Measurements from ENCODE around the gene R3HDM2.
A peak's percentile ranks its signal among the peaks of the same experiment; 100 is the strongest.
"Not testable (repeated sequence)": the region's sequence is repeated elsewhere in the genome, so short reads cannot be mapped to it uniquely, and the experiment has no call there.

The R3HDM2 gene

DNA sequence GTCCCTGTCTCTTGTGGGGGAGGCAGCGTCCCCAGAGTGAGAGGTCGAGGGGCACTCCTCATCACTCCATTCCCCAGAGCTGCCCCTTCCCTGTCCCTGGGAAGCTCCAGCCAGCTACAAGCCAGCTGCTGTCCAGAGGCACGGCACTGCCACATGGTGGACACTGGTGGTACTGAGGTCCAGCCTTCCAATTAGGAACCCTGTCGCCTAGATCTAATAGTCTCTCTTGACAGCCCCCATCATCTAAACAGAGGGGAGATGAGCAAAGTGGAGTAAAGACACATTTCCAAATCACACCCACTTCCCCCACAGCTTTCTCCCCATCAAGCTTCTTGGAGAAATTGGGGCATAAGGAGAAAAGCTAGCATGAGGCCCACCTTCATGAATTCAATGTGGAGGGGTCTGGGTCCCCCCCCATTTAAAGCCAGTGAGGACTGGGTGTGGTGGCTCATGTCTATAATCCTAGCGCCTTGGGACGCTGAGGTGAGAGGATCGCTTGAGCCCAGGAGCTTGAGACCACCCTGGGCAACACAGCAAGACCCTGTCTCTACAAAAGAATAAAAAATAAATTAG lies 22.2 kb upstream of the R3HDM2 start:
- H3K27ac Mint-ChIP-seq: no peak overlapping the region
- no peak overlapping the region for H3K4me3 Mint-ChIP-seq

DNA sequence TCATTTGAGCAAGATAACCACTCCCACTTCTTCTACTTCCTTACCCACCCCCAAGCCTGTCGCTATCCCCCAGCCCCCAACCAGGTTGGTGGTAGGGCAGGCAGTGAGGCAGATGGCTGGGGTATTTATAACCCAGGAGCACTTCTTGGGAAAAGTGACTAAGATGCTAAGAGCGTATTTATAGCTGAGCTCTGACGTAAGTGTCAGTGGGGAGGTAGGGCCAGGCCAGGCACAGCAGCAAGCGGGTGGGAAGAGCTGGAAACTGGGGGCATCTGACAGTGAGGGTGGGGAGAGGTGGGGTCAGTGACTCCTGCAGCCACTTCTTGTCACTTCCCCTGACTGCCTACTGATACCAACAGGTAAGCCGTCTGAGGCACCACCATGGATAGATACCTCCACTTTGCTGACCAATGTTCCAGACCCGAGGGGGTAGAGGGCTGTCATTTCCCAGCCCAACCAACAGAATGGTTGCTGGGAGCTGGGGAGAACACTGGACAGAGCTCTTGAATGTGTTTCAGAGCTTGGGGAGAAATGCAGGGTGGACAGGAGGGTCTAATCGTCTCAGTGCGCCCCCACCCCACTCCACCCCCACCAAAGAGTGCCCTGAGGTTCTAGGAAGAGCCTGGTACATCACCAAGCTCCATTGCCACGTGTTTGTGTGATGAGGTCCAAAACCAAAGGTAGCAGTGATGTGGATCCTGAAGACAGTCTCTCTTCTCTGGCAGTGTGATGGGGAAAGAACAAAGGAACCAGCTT lies 21.5 kb upstream of the R3HDM2 start:
- Mint-ChIP-seq H3K27me3 (peaks cover 48% of the 10 kb centered on the region), H3K36me3 (no peaks in the 10 kb centered on the region), H3K9me3 (no peaks in the 10 kb centered on the region), H3K27ac (no peak overlapping the region), H3K4me3 (no peak overlapping the region), H3K4me1 (peaks cover 18% of the 10 kb centered on the region)
- CTCF ChIA-PET: interaction anchor here (0.6 to 7.1 kb wide), 37 partner anchors 8 to 266 kb away, joined by 3 to 90 read pairs (median 4); partner anchors contain the start of genes INHBC, NXPH4 and STAC3
- no peak for DNase-seq

More for the DNA sequence above, 22.2 kb upstream of the R3HDM2 start:
- Mint-ChIP-seq H3K36me3 (no peaks in the 10 kb centered on the region), H3K27me3 (peaks cover 48% of the 10 kb centered on the region), H3K4me1 (peaks cover 18% of the 10 kb centered on the region), H3K9me3 (no peaks in the 10 kb centered on the region)
- CTCF ChIA-PET: interaction anchor here (0.6 to 7.1 kb wide), 35 partner anchors 8 to 267 kb away, joined by 3 to 90 read pairs (median 4); partner anchors contain the start of genes INHBC, NXPH4 and STAC3
- peak; percentile 74 for DNase-seq

DNA sequence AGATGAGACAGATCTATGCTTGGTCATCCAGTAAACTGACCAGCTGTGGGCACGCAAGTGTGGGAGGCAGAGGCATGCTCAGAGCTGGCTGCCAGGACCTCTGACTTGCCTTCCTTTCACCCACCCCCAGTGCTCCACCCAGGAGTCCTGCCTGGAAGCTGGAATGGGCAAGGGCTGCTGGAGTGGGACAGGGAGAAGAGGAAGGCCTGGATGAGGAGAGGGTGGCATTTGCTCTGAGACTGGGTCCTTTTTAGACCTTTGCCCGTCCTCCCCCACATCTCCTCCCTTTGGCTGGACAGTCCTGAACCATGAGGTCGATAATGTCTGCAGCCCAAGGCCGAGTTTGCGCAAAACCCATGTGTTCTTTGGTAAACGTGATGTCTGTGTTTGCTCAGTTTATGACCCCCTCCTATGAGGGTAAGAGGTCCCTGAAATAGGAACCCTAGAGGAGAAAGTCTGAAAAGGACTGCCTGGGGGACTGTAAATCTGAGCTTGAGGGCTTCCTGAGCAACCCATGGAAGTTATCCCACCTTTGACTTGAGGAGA lies 20.5 kb upstream of the R3HDM2 start:
- H3K27ac Mint-ChIP-seq: no peak overlapping the region
- CTCF ChIA-PET: interaction anchor here (1.0 to 7.1 kb wide), 13 partner anchors 10 to 236 kb away, joined by 3 to 90 read pairs (median 11); partner anchors contain the start of genes INHBC, NXPH4 and STAC3
- no peaks in the 10 kb centered on the region for H3K9me3 Mint-ChIP-seq
- H3K4me1 Mint-ChIP-seq: peaks cover 12% of the 10 kb centered on the region
- no peak overlapping the region for H3K4me3 Mint-ChIP-seq
- H3K27me3 Mint-ChIP-seq: peaks cover 39% of the 10 kb centered on the region
- no peaks in the 10 kb centered on the region for H3K36me3 Mint-ChIP-seq
- no peak for DNase-seq

DNA sequence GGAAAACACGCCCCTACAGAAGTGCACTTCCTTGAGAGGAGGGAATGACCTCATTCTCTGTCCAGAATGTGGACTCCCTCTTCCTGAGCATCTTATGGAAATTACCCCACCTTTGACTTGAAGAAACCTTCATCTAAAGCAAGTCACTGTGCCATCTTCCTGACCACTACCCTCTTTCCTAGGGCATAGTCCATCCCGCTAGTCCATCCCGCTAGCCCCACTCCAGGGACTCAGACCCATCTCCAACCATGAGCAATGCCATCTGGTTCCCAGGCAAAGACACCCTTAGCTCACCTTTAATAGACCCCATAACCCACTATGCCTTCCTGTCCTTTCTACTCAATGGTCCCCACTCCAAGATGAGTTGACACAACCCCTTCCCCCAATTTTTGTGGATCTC lies 19.2 kb upstream of the R3HDM2 start:
- Mint-ChIP-seq H3K4me1 (no peaks in the 10 kb centered on the region), H3K36me3 (no peaks in the 10 kb centered on the region), H3K9me3 (no peaks in the 10 kb centered on the region), H3K4me3 (no peak overlapping the region), H3K27ac (no peak overlapping the region), H3K27me3 (peaks cover 27% of the 10 kb centered on the region)
- no peak for DNase-seq
- CTCF ChIA-PET: interaction anchor here (1.2 to 7.1 kb wide), 4 partner anchors 8 to 186 kb away, joined by 3 to 90 read pairs (median 30); partner anchors contain the start of gene INHBC

DNA sequence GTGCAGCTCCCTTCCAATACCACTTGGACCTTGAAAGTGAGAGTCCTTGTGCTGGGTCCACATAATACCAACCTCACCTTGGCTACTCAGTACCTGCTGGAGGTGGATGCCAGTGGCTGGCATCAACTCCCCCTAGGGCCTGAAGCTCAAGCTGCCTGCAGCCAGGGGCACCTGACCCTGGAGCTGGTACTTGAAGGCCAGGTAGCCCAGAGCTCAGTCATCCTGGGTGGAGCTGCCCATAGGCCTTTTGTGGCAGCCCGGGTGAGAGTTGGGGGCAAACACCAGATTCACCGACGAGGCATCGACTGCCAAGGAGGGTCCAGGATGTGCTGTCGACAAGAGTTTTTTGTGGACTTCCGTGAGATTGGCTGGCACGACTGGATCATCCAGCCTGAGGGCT lies 18.5 kb upstream of the R3HDM2 start:
- H3K27ac Mint-ChIP-seq: no peak overlapping the region

DNA sequence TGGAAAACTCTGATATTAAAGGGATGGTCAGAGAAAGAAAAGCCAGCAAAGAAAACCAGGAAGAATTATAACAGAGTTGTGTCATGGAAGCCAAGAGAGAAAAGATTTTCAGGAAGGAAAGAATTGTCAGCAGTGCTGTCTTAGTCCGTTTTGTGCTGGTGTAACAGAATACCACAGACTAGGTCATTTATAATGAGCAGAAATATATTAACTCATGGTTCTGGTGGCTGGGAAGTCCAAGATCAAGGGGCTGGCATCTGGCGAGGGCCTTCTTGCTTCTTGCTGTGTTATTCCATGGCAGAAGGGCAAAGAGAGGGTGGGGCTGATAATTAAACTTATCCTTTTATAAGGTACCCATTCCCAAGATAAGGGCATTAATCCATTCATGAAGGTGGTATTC lies 17.8 kb upstream of the R3HDM2 start:
- Mint-ChIP-seq H3K9me3 (no peaks in the 10 kb centered on the region), H3K27me3 (peaks cover 20% of the 10 kb centered on the region), H3K4me1 (no peaks in the 10 kb centered on the region), H3K4me3 (no peak overlapping the region), H3K27ac (no peak overlapping the region), H3K36me3 (no peaks in the 10 kb centered on the region)
- DNase-seq: no peak
- CTCF ChIA-PET: interaction anchor here (1.2 to 2.5 kb wide), 2 partner anchors 10 to 14 kb away, joined by 3 to 8 read pairs; partner anchors contain the start of genes GLI1 and INHBC

More for the DNA sequence above, 18.5 kb upstream of the R3HDM2 start:
- H3K9me3 Mint-ChIP-seq: no peaks in the 10 kb centered on the region
- H3K27me3 Mint-ChIP-seq: peaks cover 20% of the 10 kb centered on the region
- H3K4me3 Mint-ChIP-seq: no peak overlapping the region
- CTCF ChIA-PET: interaction anchor here (1.2 to 1.3 kb wide), 2 partner anchors 9 to 14 kb away, joined by 3 to 4 read pairs; partner anchors contain the start of gene INHBC
- H3K4me1 Mint-ChIP-seq: no peaks in the 10 kb centered on the region
- H3K36me3 Mint-ChIP-seq: no peaks in the 10 kb centered on the region
- DNase-seq: no peak

DNA sequence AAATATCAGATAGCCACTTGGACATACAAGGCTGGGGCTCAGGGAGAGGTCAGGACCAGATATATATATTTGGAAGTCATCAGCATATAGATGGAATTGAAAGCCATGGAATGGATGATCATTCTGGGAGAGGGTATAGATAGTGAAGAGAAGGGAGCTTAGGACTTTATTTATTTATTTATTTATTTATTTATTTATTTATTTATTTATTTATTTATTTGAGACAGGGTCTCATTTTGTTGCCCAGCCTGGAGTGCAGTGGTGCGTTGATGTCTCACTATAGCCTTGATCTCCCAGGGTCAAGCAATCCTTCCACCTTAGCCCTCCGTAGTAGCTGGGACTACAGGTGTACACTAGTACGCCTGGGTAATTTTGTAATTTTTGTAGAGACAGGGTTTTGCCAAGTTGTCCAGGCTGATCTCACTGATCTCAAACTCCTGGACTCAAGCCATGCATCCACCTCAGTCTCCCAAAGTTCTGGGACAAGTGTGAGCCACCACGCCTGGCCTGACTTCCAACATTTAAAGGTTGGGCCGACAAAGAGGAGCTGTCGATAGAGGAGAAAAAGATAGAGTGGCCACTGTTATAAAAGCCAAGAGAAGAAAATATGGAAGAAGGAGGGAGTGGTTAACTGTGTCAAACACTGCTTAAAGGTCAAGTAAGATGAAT lies 15.6 kb upstream of the R3HDM2 start:
- peaks cover 9% of the 10 kb centered on the region for H3K9me3 Mint-ChIP-seq
- no peak for DNase-seq
- peaks cover 2% of the 10 kb centered on the region for H3K36me3 Mint-ChIP-seq
- no peaks in the 10 kb centered on the region for H3K4me1 Mint-ChIP-seq
- CTCF ChIA-PET: interaction anchor here (2.5 to 3.6 kb wide), 2 partner anchors 9 to 12 kb away, joined by 8 to 17 read pairs; partner anchors contain the start of genes GLI1 and INHBE
- no peak overlapping the region for H3K27ac Mint-ChIP-seq
- peaks cover 8% of the 10 kb centered on the region for H3K27me3 Mint-ChIP-seq
- no peak overlapping the region for H3K4me3 Mint-ChIP-seq

DNA sequence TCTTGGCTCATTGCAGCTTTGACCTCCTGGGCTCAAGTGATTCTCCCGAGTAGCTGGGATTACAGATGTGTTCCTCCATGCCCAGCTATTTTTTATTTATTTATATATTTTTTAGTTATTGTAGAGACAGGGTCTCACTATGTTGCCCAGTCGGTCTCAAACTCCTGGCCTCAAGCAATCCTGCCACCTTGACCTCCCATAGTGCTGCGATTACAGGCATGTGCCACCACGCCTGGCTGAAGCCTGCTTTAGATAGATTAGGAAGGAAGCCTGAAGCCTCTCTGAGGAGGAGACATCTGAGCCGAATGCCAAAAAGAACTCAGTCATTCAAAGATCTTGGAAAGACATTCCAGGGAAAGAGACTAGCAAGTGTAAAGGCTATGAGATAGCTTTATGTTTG lies 13.9 kb upstream of the R3HDM2 start:
- H3K4me1 Mint-ChIP-seq: no peaks in the 10 kb centered on the region
- CTCF ChIA-PET: interaction anchor here (1.1 to 3.6 kb wide), 4 partner anchors 11 to 202 kb away, joined by 4 to 17 read pairs (median 6); partner anchors contain the start of genes GLI1 and INHBE
- peaks cover 4% of the 10 kb centered on the region for H3K36me3 Mint-ChIP-seq
- H3K27me3 Mint-ChIP-seq: peaks cover 14% of the 10 kb centered on the region
- no peak overlapping the region for H3K4me3 Mint-ChIP-seq
- H3K9me3 Mint-ChIP-seq: peaks cover 13% of the 10 kb centered on the region
- DNase-seq: no peak
- H3K27ac Mint-ChIP-seq: no peak overlapping the region

DNA sequence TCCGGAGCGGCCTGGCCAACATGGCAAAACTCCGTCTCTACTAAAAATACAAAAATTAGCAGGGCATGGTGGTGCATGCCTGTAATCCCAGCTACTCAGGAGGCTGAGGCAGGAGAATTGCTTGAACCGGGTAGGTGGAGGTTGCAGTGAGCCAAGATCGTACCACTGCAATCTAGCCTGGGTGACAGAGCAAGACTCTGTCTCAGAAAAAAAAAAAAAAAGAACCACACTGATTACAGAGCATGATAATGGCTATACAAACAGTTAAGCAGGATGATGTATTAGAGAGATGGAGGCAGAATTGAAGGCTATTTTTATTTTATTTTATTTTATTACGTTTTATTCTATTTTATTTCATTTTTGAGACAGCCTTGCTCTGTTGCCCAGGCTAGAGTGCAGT lies 13.5 kb upstream of the R3HDM2 start:
- H3K9me3 Mint-ChIP-seq: peaks cover 13% of the 10 kb centered on the region
- CTCF ChIA-PET: interaction anchor here (0.8 to 3.6 kb wide), 5 partner anchors 8 to 201 kb away, joined by 3 to 17 read pairs (median 4); partner anchors contain the start of genes GLI1 and INHBE
- not testable (repeated sequence) for H3K27ac Mint-ChIP-seq, H3K4me1 Mint-ChIP-seq, H3K4me3 Mint-ChIP-seq, H3K36me3 Mint-ChIP-seq, DNase-seq
- peaks cover 18% of the 10 kb centered on the region for H3K27me3 Mint-ChIP-seq

DNA sequence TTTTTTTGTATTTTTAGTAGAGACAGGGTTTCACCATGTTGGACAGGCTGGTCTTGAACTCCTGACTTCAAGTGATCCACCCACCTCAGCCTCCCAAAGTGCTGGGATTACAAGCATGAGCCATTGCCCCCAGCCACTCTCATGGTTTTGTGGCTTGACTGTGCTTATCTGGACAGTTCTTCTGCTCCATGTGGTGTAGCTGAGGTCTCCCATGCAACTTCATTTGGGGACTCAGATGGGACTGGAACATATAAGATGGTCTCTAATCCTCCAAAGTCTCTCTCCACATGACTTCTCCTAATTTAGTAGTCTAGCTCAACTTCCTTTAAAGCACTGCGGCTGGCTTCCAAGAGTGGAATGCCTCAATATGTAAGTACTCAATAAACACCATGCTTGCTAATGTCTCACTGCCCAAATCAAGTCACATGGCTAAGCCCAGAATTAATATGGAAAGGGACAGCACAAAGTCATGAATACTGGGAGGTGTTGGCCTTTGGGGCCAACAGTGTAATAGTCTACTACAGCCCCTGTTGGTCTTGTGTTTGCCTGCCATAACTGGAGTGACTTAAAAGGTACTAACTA lies 11.1 kb upstream of the R3HDM2 start:
- Mint-ChIP-seq H3K4me1 (no peaks in the 10 kb centered on the region), H3K9me3 (peaks cover 13% of the 10 kb centered on the region), H3K4me3 (no peak overlapping the region), H3K36me3 (peaks cover 4% of the 10 kb centered on the region), H3K27me3 (peaks cover 20% of the 10 kb centered on the region), H3K27ac (no peak overlapping the region)
- CTCF ChIA-PET: interaction anchor here (1.3 kb wide), 1 partner anchor 11 kb away, joined by 3 read pairs; no protein-coding TSS in a partner anchor
- DNase-seq: no peak

DNA sequence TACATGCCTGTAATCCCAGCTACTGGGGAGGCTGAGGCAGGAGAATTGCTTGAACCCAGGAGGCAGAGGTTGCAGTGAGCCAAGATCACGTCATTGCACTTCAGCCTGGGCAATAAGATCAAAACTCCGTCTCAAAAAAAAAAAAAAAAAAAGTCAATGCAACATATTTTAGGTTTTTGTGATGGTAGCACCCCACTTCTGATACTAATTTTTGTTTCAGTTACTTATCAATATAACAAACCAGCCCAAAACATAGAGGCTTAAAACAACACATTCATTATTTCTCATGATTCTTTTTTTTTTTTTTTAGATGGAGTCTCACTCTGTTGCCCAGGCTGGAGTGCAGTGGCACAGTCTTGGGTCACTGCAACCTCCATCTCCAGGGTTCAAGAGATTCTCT lies 10.6 kb upstream of the R3HDM2 start:
- H3K4me3 Mint-ChIP-seq, DNase-seq, H3K4me1 Mint-ChIP-seq, H3K36me3 Mint-ChIP-seq, CTCF ChIA-PET, H3K27ac Mint-ChIP-seq: not testable (repeated sequence)
- Mint-ChIP-seq H3K9me3 (peaks cover 13% of the 10 kb centered on the region), H3K27me3 (peaks cover 20% of the 10 kb centered on the region)

DNA sequence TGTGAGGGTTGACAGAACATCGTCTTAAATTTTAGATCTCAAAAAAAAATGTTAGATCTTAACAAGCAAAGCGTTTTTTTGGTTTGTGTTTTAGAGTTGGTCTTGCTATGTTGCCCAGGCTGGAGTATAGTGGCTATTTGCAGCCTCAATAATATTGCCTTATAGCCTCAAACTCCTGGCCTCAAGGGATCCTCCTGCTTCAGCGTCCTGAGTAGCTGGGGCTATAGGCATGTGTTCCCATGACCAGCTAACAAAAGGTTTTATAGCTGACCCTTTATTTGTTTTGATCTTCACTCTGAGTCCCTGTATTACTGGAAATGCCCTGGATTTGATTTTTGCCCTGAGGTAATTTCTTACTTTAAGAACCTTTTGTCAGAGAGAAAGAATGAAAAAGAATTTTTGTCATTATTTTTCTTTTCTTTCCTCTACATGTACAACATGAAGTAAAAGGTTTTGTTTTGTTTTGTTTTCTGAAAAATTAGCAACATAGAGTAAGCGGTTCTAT lies 9.0 kb upstream of the R3HDM2 start:
- CTCF ChIA-PET: no interaction called here
- Mint-ChIP-seq H3K27me3 (peaks cover 25% of the 10 kb centered on the region), H3K4me1 (peaks cover 5% of the 10 kb centered on the region), H3K9me3 (peaks cover 13% of the 10 kb centered on the region), H3K4me3 (no peak overlapping the region), H3K27ac (no peak overlapping the region), H3K36me3 (peaks cover 4% of the 10 kb centered on the region)
- no peak for DNase-seq

DNA sequence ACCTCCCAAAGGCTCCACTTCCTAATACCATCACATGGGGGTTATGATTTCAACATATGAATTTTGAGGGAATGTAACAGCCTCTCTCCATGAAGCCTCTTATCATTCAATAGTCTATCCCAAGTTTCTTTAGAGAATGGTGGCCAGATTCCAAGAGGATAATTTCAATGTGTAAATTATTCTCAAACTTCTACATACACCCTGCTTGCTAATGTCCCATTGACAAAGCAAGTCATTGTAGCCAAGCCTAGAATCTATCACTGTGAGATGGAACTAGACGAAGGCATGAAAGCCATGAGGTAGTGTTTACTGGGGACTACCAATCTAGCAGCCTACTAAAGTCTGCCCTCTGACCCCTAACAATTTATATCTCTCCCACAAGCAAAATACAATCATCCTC lies 7.6 kb upstream of the R3HDM2 start:
- Mint-ChIP-seq H3K4me3 (no peak overlapping the region), H3K27me3 (peaks cover 25% of the 10 kb centered on the region), H3K9me3 (peaks cover 13% of the 10 kb centered on the region), H3K27ac (no peak overlapping the region), H3K4me1 (peaks cover 5% of the 10 kb centered on the region), H3K36me3 (peaks cover 4% of the 10 kb centered on the region)
- CTCF ChIA-PET: interaction anchor here (1.1 to 1.9 kb wide), 2 partner anchors 14 to 20 kb away, joined by 5 read pairs; no protein-coding TSS in a partner anchor
- no peak for DNase-seq
